K562 (cell line): Measurements from ENCODE around the gene PPEF2. TPM values are rescaled to one million over a fixed set of nuclear protein-coding genes. Genes with fewer than 3 reads are reported as not detected.
A peak's percentile ranks its signal among the peaks of the same experiment; 100 is the strongest.

Experiments
- CAMTA2 ChIP-seq: fragments of 250-450 bp; sonication (Bioruptor Pico); conservative IDR thresholded peaks from 2 replicates; pipeline ENCODE4 v1.5.1; 2022
- FOSL1 ChIP-seq: fragments of 200-800 bp; sonication (Bioruptor generic); conservative IDR thresholded peaks from 2 replicates; pipeline ENCODE4 v1.6.1; 2016; ENCODE audit warnings: missing genetic modification characterization, missing compliant biosample characterization
- MAFF ChIP-seq: IDR thresholded peaks from 2 replicates; pipeline ENCODE4 v1.6.1; 2012; ENCODE audit warnings: low read length, improper control_type of control experiment
- MAFG ChIP-seq: fragments of 450-650 bp; conservative IDR thresholded peaks from 2 replicates; pipeline ENCODE4 v1.6.1; 2016; ENCODE audit warnings: missing genetic modification characterization, missing compliant biosample characterization
- MAFK ChIP-seq: IDR thresholded peaks from 2 replicates; pipeline ENCODE4 v1.6.1; 2011; ENCODE audit warnings: low read length, improper control_type of control experiment
- PCBP1 ChIP-seq: fragments of 200-400 bp; formaldehyde crosslinking; IDR thresholded peaks from 2 replicates; pipeline ENCODE4 v1.6.1; 2018; ENCODE audit warnings: mild to moderate bottlenecking, low read depth, low read length; ENCODE audit not compliant: poor library complexity, severe bottlenecking
- PHB2 ChIP-seq: fragments of 450-650 bp; IDR thresholded peaks from 2 replicates; pipeline ENCODE4 v1.6.1; 2017; ENCODE audit warnings: low read depth
- TARDBP ChIP-seq: fragments of 450-650 bp; IDR thresholded peaks from 2 replicates; pipeline ENCODE4 v1.6.1; 2016
- TBL1XR1 ChIP-seq, 2 experiments: IDR thresholded peaks; 2 replicates each; pipeline ENCODE4 v1.6.1; 2012; ENCODE audit warnings: improper control_type of control experiment in 2 of 2, low read length in 2 of 2, mild to moderate bottlenecking in 1 of 2
- TCF7L2 ChIP-seq: fragments of 150-350 bp; IDR thresholded peaks from 2 replicates; pipeline ENCODE4 v1.6.1; 2016; ENCODE audit warnings: low read depth, mild to moderate bottlenecking, low read length, moderate library complexity
- WHSC1 ChIP-seq: IDR thresholded peaks from one replicate; pipeline ENCODE4 v1.6.1; 2012; ENCODE audit warnings: low read length, control low read depth, inconsistent platforms
- ZNF184 ChIP-seq: sonication (generic); formaldehyde crosslinking; IDR thresholded peaks from 2 replicates; pipeline ENCODE4 v1.5.0; 2020; ENCODE audit warnings: missing genetic modification reagents
- polyA plus RNA-seq, 8 experiments: library from polyadenylated mRNA; depleted of rRNA in 4 of 8; stranded (reverse) in 5 of 8; unstranded in 3 of 8; fragments of >200 nt; fragmentation: Nextera tagmentation in 2 of 8; fragmentation: Illumina TruSeq in 1 of 8; extraction: Ambion mirVana in 2 of 8; extraction: Trizol in 1 of 8; gene quantifications; 2 replicates each; pipeline versions ENCODE4 v1.2.1 to v1.2.3, GENCODE V29; 2011 to 2014; ENCODE audit warnings: inconsistent platforms in 1 of 8, missing spikeins in 1 of 8
- total RNA-seq, 7 experiments: library from RNA; depleted of rRNA in 6 of 7; stranded (reverse); fragments of >200 nt in 6 of 7; fragmentation: Illumina TruSeq in 2 of 7; extraction: Trizol in 2 of 7; gene quantifications; 2 replicates each; pipeline versions ENCODE4 v1.2.1 to v1.2.3, GENCODE V29; 2011 to 2021; ENCODE audit warnings: low replicate concordance in 1 of 7
- TF ChIP-seq, protein P1 (sequence below): sonication (generic); formaldehyde crosslinking; IDR thresholded peaks from 2 replicates; pipeline ENCODE4 v1.8.1; 2023; ENCODE audit warnings: missing genetic modification reagents, mild to moderate bottlenecking, borderline replicate concordance
- TF ChIP-seq, protein P2 (sequence below): fragments of 250-450 bp; sonication (Bioruptor Pico); IDR thresholded peaks from 2 replicates; pipeline ENCODE4 v1.5.0; 2021
- TF ChIP-seq, protein P3 (sequence below), 2 experiments: fragments of 450-650 bp; IDR thresholded peaks; 2 replicates each; pipeline ENCODE4 v1.6.1; 2018; ENCODE audit warnings: mild to moderate bottlenecking in 2 of 2, low read depth in 1 of 2; ENCODE audit not compliant: partially characterized antibody in 2 of 2
- TF ChIP-seq, protein P4 (sequence below): fragments of 250-450 bp; sonication (Bioruptor Pico); IDR thresholded peaks from 2 replicates; pipeline ENCODE4 v1.8.0; 2022; ENCODE audit warnings: inconsistent platforms, mild to moderate bottlenecking, moderate library complexity, borderline replicate concordance

The PPEF2 gene
- total and polyA plus RNA-seq, 9 of the 15 experiments (the other 6 are each of a cell fraction or from before 2014, with no cell fraction given) = not detected

DNA sequence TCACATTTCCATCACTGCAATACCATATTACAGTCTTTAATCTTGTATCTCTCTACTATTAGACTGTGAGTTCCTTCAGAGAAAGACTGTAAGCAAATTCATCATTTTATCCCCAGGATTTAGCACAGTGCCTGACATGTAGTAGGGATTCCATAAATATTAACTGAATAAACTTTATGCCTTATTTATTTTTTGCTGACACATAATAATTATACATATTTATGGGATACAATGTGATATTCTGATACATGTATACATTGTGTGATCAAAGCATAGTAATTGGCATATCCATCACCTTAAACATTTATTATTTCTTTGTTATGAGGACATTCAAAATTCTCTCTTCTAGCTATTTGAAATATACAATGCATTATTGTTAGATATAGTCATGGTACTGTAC, 3.7 kb downstream of the PPEF2 start (continued):
- TF ChIP-seq, protein P1, sequence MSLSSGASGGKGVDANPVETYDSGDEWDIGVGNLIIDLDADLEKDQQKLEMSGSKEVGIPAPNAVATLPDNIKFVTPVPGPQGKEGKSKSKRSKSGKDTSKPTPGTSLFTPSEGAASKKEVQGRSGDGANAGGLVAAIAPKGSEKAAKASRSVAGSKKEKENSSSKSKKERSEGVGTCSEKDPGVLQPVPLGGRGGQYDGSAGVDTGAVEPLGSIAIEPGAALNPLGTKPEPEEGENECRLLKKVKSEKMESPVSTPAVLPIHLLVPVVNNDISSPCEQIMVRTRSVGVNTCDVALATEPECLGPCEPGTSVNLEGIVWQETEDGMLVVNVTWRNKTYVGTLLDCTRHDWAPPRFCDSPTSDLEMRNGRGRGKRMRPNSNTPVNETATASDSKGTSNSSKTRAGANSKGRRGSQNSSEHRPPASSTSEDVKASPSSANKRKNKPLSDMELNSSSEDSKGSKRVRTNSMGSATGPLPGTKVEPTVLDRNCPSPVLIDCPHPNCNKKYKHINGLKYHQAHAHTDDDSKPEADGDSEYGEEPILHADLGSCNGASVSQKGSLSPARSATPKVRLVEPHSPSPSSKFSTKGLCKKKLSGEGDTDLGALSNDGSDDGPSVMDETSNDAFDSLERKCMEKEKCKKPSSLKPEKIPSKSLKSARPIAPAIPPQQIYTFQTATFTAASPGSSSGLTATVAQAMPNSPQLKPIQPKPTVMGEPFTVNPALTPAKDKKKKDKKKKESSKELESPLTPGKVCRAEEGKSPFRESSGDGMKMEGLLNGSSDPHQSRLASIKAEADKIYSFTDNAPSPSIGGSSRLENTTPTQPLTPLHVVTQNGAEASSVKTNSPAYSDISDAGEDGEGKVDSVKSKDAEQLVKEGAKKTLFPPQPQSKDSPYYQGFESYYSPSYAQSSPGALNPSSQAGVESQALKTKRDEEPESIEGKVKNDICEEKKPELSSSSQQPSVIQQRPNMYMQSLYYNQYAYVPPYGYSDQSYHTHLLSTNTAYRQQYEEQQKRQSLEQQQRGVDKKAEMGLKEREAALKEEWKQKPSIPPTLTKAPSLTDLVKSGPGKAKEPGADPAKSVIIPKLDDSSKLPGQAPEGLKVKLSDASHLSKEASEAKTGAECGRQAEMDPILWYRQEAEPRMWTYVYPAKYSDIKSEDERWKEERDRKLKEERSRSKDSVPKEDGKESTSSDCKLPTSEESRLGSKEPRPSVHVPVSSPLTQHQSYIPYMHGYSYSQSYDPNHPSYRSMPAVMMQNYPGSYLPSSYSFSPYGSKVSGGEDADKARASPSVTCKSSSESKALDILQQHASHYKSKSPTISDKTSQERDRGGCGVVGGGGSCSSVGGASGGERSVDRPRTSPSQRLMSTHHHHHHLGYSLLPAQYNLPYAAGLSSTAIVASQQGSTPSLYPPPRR (CRISPR knock-in tag) = no peak
- TF ChIP-seq, protein P2, sequence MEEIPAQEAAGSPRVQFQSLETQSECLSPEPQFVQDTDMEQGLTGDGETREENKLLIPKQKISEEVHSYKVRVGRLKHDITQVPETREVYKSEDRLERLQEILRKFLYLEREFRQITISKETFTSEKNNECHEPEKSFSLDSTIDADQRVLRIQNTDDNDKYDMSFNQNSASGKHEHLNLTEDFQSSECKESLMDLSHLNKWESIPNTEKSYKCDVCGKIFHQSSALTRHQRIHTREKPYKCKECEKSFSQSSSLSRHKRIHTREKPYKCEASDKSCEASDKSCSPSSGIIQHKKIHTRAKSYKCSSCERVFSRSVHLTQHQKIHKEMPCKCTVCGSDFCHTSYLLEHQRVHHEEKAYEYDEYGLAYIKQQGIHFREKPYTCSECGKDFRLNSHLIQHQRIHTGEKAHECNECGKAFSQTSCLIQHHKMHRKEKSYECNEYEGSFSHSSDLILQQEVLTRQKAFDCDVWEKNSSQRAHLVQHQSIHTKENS (CRISPR knock-in tag) = no peak
- TF ChIP-seq, protein P3, sequence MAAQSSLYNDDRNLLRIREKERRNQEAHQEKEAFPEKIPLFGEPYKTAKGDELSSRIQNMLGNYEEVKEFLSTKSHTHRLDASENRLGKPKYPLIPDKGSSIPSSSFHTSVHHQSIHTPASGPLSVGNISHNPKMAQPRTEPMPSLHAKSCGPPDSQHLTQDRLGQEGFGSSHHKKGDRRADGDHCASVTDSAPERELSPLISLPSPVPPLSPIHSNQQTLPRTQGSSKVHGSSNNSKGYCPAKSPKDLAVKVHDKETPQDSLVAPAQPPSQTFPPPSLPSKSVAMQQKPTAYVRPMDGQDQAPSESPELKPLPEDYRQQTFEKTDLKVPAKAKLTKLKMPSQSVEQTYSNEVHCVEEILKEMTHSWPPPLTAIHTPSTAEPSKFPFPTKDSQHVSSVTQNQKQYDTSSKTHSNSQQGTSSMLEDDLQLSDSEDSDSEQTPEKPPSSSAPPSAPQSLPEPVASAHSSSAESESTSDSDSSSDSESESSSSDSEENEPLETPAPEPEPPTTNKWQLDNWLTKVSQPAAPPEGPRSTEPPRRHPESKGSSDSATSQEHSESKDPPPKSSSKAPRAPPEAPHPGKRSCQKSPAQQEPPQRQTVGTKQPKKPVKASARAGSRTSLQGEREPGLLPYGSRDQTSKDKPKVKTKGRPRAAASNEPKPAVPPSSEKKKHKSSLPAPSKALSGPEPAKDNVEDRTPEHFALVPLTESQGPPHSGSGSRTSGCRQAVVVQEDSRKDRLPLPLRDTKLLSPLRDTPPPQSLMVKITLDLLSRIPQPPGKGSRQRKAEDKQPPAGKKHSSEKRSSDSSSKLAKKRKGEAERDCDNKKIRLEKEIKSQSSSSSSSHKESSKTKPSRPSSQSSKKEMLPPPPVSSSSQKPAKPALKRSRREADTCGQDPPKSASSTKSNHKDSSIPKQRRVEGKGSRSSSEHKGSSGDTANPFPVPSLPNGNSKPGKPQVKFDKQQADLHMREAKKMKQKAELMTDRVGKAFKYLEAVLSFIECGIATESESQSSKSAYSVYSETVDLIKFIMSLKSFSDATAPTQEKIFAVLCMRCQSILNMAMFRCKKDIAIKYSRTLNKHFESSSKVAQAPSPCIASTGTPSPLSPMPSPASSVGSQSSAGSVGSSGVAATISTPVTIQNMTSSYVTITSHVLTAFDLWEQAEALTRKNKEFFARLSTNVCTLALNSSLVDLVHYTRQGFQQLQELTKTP (IDR thresholded peaks at IDR 0.05; ENCODE audit: low read depth in 1 of 2, partially characterized antibody in 2 of 2) = no peak
- TF ChIP-seq FOSL1 (tag) (no peak), CAMTA2 (CRISPR knock-in tag) (no peak), TARDBP (no peak), PCBP1 (no peak), TCF7L2 (no peak), MAFG (tag) (peak; percentile 53), WHSC1 (no peak), MAFF (peak; percentile 77), MAFK (peak; percentile 74), TBL1XR1 (IDR thresholded peaks at IDR 0.05; ENCODE audit: low read length in 2 of 2) (no peak), ZNF184 (CRISPR knock-in tag) (no peak), PHB2 (no peak)
- TF ChIP-seq, protein P4, sequence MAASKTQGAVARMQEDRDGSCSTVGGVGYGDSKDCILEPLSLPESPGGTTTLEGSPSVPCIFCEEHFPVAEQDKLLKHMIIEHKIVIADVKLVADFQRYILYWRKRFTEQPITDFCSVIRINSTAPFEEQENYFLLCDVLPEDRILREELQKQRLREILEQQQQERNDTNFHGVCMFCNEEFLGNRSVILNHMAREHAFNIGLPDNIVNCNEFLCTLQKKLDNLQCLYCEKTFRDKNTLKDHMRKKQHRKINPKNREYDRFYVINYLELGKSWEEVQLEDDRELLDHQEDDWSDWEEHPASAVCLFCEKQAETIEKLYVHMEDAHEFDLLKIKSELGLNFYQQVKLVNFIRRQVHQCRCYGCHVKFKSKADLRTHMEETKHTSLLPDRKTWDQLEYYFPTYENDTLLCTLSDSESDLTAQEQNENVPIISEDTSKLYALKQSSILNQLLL = no peak
